Hepatocyte (in vitro differentiated cells): ENCODE results near the gene TENM4. TPM values are rescaled to one million over a fixed set of nuclear protein-coding genes. Genes with fewer than 3 reads are reported as not detected.

Source experiments
- DNase-seq: peaks from one replicate; pipeline ENCODE4 v3.0.0-alpha.2; 2016; ENCODE audit warnings: low spot score
- H2AFZ ChIP-seq: fragments of 200-600 bp; sonication (generic); 2 replicates; pipeline ENCODE4 v1.6.0; 2016; ENCODE audit warnings: antibody characterized with exemption, mild to moderate bottlenecking
- H3K27ac ChIP-seq: fragments of 200-600 bp; sonication (generic); 2 replicates; pipeline ENCODE4 v1.5.1; 2016; ENCODE audit warnings: mild to moderate bottlenecking
- H3K27me3 ChIP-seq: fragments of 200-600 bp; sonication (generic); 2 replicates; pipeline ENCODE4 v1.6.1; 2016
- H3K36me3 ChIP-seq: fragments of 200-600 bp; sonication (generic); replicated peaks from 2 replicates; pipeline ENCODE4 v1.5.1; 2016; ENCODE audit warnings: low read depth; ENCODE audit not compliant: insufficient read depth
- H3K4me1 ChIP-seq: fragments of 200-600 bp; sonication (generic); 2 replicates; pipeline ENCODE4 v1.5.1; 2016; ENCODE audit warnings: mild to moderate bottlenecking, moderate library complexity; ENCODE audit not compliant: insufficient read depth
- H3K4me2 ChIP-seq: fragments of 200-600 bp; sonication (generic); 2 replicates; pipeline ENCODE4 v1.6.0; 2016
- H3K4me3 ChIP-seq: fragments of 200-600 bp; sonication (generic); 2 replicates; pipeline ENCODE4 v1.5.1; 2016; ENCODE audit warnings: mild to moderate bottlenecking
- H3K79me2 ChIP-seq: fragments of 200-600 bp; sonication (generic); 2 replicates; pipeline ENCODE4 v1.6.0; 2017; ENCODE audit warnings: mild to moderate bottlenecking
- H3K9me2 ChIP-seq: fragments of 200-600 bp; sonication (generic); replicated peaks from 2 replicates; pipeline ENCODE4 v1.6.0; 2017; ENCODE audit warnings: mild to moderate bottlenecking; ENCODE audit not compliant: insufficient read depth
- H3K9me3 ChIP-seq: fragments of 200-600 bp; sonication (generic); 2 replicates; pipeline ENCODE4 v1.5.1; 2016; ENCODE audit warnings: low read depth, mild to moderate bottlenecking
- H4K20me1 ChIP-seq: fragments of 200-600 bp; sonication (generic); 2 replicates; pipeline ENCODE4 v1.6.0; 2016; ENCODE audit warnings: mild to moderate bottlenecking; ENCODE audit not compliant: insufficient read depth, poor library complexity, severe bottlenecking
- EZH2 ChIP-seq: fragments of 200-600 bp; sonication (generic); IDR thresholded peaks from 2 replicates; pipeline ENCODE4 v1.6.1; 2016; ENCODE audit warnings: antibody characterized with exemption, mild to moderate bottlenecking, borderline replicate concordance
- EZH2phosphoT487 ChIP-seq: fragments of 200-600 bp; sonication (generic); IDR thresholded peaks from one replicate; pipeline ENCODE4 v1.6.1; 2018; ENCODE audit warnings: antibody characterized with exemption, mild to moderate bottlenecking, low read depth, moderate library complexity; ENCODE audit not compliant: unreplicated experiment, severe bottlenecking
- WGBS: methylation state at CpG from one replicate; pipeline ENCODE4 v1.1.6; 2016; ENCODE audit warnings: low lambda C conversion rate; ENCODE audit errors: missing lambda C conversion rate; 5-methylcytosine and 5-hydroxymethylcytosine counted together
- polyA plus RNA-seq: library from polyadenylated mRNA; unstranded; fragments of >200 nt; fragmentation: Nextera tagmentation; extraction: Ambion mirVana; gene quantifications from 2 replicates; pipeline ENCODE4 v1.2.1, GENCODE V29; 2016
- total RNA-seq: library from RNA; depleted of rRNA; stranded (reverse); fragments of >200 nt; gene quantifications from 2 replicates; pipeline ENCODE4 v1.2.3, GENCODE V29; 2014
- TF ChIP-seq, protein P1 (sequence below): fragments of 200-600 bp; sonication (generic); IDR thresholded peaks from 2 replicates; pipeline ENCODE4 v1.5.1; 2016; ENCODE audit warnings: antibody characterized with exemption, mild to moderate bottlenecking; ENCODE audit not compliant: poor library complexity

TENM4 gene
- total and polyA plus RNA-seq, 2 experiments from 2014 or later: 18.4 to 18.7 TPM

DNA sequence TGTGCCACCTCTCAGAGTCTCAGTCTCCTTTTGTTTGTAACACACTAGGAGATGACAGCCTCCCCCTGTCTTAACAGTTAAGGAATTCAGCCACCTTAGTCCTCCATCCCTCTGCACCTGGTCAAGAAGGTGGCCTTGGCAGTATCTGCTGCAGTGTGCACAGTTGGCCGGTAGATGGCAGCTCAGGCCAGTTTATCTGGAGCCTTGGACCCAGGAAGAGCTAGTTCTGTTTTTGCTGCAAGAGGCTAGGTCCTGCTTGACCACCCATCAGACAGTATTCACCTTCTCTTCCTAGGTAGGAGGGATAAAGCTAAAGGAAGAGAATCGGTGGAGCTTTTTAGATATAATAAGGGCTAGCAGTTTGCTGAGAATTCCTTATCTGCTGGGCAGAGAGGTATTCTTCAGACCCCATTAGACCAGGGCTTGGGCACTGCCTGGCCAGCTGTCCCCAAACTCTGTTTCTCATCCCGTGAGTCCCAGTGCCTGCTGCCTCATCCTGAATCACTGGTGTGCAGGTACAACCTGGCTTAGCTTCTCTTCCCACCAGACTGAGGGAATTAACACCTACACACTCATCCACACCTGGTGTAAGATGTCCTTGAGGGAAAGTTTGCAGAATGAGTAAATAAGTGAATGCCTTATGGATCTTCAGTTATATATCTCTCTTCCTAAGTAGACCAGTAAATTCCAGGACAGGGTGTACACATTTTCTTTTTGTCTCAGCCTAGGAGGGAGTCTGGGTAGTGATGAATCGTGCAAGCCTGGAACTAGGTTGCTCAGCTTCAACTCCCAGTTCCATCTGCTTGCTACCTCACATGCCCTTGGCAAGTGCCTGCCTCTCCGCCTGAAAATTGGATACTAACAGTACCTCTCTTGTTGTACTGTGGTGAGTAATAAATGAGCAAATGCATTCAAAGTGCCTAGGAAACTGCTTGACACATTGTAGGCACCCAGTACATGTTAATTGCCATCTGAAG, 795.3 kb downstream of the TENM4 start:
- Histone ChIP-seq H3K27me3 (no peaks in the 10 kb centered on the region), H3K4me2 (no peak overlapping the region)

DNA sequence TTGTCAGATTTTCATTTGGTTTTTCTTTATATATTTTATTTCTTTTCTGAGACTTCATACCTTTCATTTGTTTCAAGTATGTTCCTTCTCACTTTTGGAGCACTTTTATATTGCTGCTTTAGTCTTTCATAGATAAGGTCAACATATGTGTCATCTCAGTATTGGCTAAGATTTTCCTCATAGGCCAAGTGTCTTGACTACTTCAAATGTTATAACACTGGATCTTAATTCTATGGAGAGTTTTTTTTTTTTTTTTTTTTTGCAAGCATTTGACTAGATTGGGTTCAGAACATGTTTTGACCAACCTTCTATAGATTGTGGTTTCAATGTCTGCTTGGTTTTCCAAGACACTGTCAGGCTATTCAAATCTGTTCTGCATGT, 797.2 kb downstream of the TENM4 start:
- TF ChIP-seq EZH2: no peak
- TF ChIP-seq, protein P1, sequence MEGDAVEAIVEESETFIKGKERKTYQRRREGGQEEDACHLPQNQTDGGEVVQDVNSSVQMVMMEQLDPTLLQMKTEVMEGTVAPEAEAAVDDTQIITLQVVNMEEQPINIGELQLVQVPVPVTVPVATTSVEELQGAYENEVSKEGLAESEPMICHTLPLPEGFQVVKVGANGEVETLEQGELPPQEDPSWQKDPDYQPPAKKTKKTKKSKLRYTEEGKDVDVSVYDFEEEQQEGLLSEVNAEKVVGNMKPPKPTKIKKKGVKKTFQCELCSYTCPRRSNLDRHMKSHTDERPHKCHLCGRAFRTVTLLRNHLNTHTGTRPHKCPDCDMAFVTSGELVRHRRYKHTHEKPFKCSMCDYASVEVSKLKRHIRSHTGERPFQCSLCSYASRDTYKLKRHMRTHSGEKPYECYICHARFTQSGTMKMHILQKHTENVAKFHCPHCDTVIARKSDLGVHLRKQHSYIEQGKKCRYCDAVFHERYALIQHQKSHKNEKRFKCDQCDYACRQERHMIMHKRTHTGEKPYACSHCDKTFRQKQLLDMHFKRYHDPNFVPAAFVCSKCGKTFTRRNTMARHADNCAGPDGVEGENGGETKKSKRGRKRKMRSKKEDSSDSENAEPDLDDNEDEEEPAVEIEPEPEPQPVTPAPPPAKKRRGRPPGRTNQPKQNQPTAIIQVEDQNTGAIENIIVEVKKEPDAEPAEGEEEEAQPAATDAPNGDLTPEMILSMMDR: no peak
- TF ChIP-seq EZH2phosphoT487: no peak
- Histone ChIP-seq H2AFZ (no peak overlapping the region), H4K20me1 (no peaks in the 10 kb centered on the region), H3K36me3 (no peaks in the 10 kb centered on the region), H3K4me2 (no peak overlapping the region), H3K79me2 (no peaks in the 10 kb centered on the region), H3K27ac (no peak overlapping the region), H3K4me3 (no peak overlapping the region), H3K9me2 (no peaks in the 10 kb centered on the region), H3K27me3 (no peaks in the 10 kb centered on the region), H3K4me1 (no peaks in the 10 kb centered on the region), H3K9me3 (no peaks in the 10 kb centered on the region)
- no peak for DNase-seq

More for the DNA sequence above, 795.3 kb downstream of the TENM4 start:
- TF ChIP-seq EZH2 (no peak), EZH2phosphoT487 (no peak)
- TF ChIP-seq, protein P1: peak; percentile 99
- no peaks in the 10 kb centered on the region for H3K79me2 ChIP-seq
- H3K27ac ChIP-seq: no peak overlapping the region
- DNase-seq: peak; percentile 81
- no peaks in the 10 kb centered on the region for H3K9me2 ChIP-seq
- 45% methylated on average over 5 of the region's 5 CpGs for WGBS
- H4K20me1 ChIP-seq: no peaks in the 10 kb centered on the region
- H3K36me3 ChIP-seq: no peaks in the 10 kb centered on the region
- no peaks in the 10 kb centered on the region for H3K4me1 ChIP-seq
- H3K4me3 ChIP-seq: no peak overlapping the region
- H3K9me3 ChIP-seq: no peaks in the 10 kb centered on the region
- H2AFZ ChIP-seq: no peak overlapping the region

DNA sequence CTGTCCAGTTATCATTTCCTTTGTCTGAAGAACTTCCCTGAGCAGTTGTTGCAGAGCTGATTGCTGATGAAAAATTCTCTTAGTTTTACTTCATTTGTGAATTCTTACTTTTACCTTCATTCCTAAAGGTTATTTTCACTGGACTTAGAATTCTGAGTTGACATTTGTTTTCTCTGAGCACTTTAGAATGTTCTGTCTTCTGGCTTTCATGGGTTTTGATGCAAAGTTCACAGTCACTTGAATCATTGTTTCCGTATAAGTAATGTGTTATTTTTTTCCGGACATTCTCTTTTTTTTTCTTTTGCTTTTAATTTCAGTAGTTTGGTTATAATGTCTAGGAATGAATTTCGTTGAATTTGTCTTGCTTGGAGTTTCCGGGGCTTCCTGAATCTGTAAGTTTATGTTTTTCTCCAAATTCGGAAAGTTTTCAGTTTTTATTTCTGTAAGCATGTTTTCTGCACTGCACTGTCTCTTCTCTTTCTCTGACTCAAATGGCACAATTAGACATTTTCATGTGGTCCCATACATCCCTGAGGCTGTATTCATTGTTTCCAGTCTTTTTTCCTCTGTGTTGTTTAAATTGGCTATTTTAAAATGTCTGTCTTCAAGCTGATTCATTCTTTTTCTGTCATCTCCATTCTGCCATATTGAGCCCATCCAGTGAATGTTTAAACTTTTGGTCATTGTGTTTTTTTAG, 797.7 kb downstream of the TENM4 start:
- H3K9me3 ChIP-seq: no peaks in the 10 kb centered on the region
- H3K27ac ChIP-seq: no peak overlapping the region
- 83% methylated on average over 5 of the region's 5 CpGs for WGBS
- H3K27me3 ChIP-seq: no peaks in the 10 kb centered on the region
- no peak overlapping the region for H2AFZ ChIP-seq
- no peak for TF ChIP-seq EZH2phosphoT487
- TF ChIP-seq EZH2: no peak
- TF ChIP-seq, protein P1: no peak
- H3K79me2 ChIP-seq: no peaks in the 10 kb centered on the region
- DNase-seq: no peak
- H3K36me3 ChIP-seq: no peaks in the 10 kb centered on the region
- H3K4me2 ChIP-seq: no peak overlapping the region
- H4K20me1 ChIP-seq: no peaks in the 10 kb centered on the region
- H3K4me3 ChIP-seq: no peak overlapping the region
- H3K4me1 ChIP-seq: no peaks in the 10 kb centered on the region
- no peaks in the 10 kb centered on the region for H3K9me2 ChIP-seq
